Mononuclear cell (primary cell): ENCODE data around the gene NOTUM. TPM values are rescaled to one million over a fixed set of nuclear protein-coding genes. Genes with fewer than 3 reads are reported as not detected.
"Not testable (repeated sequence)": the region's sequence is repeated elsewhere in the genome, so short reads cannot be mapped to it uniquely, and the experiment has no call there.

Experiments used
- H3K27me3 ChIP-seq: 2 replicates; pipeline ENCODE4 v1.6.0; 2011; ENCODE audit warnings: low read length, control low read depth; ENCODE audit not compliant: insufficient read depth
- H3K4me1 ChIP-seq: 2 replicates; pipeline ENCODE4 v1.5.1; 2011; ENCODE audit warnings: mild to moderate bottlenecking, low read length, control low read depth; ENCODE audit not compliant: insufficient read depth
- H3K4me3 ChIP-seq: 2 replicates; pipeline ENCODE4 v1.5.1; 2011; ENCODE audit warnings: mild to moderate bottlenecking, low read length, moderate library complexity
- H3K9me3 ChIP-seq: 2 replicates; pipeline ENCODE4 v1.5.1; 2011; ENCODE audit warnings: low read depth, mild to moderate bottlenecking, control low read depth, low read length
- total RNA-seq: library from RNA; depleted of rRNA; stranded (reverse); fragments of >200 nt; gene quantifications from one replicate; pipeline ENCODE4 v1.2.3, GENCODE V29; 2012

NOTUM gene
- total RNA-seq, 1 donor: not detected

GRCh38 chr17:81921996-81922565, 38.9 kb downstream of the NOTUM start:
- Histone ChIP-seq H3K27me3 (no peaks in the 10 kb centered on the region), H3K4me1 (peaks cover 84% of the 10 kb centered on the region), H3K4me3 (no peak overlapping the region), H3K9me3 (no peaks in the 10 kb centered on the region)

GRCh38 chr17:81921537-81921862, 39.5 kb downstream of the NOTUM start:
- H3K4me1 ChIP-seq: peaks cover 88% of the 10 kb centered on the region
- no peak overlapping the region for H3K4me3 ChIP-seq
- no peaks in the 10 kb centered on the region for H3K27me3 ChIP-seq
- no peaks in the 10 kb centered on the region for H3K9me3 ChIP-seq

DNA sequence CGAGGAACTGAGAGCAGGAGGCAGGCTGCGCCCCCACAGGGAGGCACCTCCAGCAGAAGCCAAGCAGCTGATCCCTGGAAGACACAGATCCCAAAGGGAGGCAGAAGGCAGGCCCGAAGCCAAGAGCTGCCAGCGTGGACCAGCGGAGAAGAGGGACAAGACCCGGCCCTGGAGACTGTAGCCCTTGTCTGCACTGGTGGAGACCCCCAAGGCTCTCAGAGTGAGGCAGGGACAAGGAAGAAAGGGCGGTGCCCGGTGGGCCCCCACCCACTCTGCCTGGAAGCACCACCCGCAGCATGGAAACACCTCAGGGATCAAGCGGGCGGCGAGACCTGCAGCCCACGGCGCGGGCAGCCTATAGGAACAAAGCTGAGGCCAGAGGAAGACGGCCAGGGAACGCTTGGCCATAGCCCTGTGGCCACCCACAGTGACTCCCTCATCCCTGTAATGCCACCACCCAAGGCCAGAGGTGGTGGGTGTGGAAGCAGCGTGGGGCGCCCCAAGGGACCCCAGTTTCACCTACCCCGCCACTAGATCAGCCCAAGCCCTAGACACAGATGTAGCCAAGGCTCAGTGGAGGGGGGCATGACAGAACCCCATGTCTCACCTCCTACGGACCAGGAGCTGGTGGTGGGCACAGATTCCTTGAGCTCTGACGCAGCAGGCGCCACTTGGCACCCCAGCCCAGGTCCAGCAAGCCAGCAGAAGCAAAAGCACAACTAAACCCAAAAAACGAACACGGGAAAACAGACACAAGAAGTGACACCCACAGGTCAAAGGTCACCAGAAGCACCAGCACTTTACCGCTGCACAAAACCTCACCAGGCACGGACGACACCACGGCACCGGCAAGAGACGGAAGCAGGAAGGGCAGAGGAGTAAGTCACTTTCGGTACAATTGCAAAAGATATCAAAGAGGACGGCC, 40.1 kb downstream of the NOTUM start:
- Histone ChIP-seq H3K9me3 (no peaks in the 10 kb centered on the region), H3K4me1 (peaks cover 88% of the 10 kb centered on the region), H3K4me3 (no peak overlapping the region), H3K27me3 (no peaks in the 10 kb centered on the region)

GRCh38 chr17:81918832-81919545, 42.0 kb downstream of the NOTUM start:
- no peaks in the 10 kb centered on the region for H3K9me3 ChIP-seq
- no peaks in the 10 kb centered on the region for H3K27me3 ChIP-seq
- peaks cover 71% of the 10 kb centered on the region for H3K4me1 ChIP-seq
- H3K4me3 ChIP-seq: no peak overlapping the region

DNA sequence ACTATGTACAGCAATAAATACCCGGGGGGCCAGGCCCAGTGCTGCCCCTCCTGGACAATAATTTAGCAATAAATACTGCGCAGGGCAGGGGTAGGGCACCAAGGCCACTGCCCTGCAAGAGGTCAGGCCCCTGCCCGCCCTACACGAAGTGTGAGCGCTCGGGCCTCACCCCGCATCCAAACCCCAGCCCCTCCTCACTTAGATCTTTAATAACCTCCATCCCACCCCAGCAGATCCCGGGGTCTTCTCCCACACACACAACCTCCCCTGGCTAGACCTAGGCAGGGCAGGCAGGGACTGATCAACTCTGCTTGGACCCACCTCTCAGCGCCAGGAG, 42.7 kb downstream of the NOTUM start:
- H3K4me1 ChIP-seq: peaks cover 66% of the 10 kb centered on the region
- H3K9me3 ChIP-seq, H3K4me3 ChIP-seq, H3K27me3 ChIP-seq: not testable (repeated sequence)

DNA sequence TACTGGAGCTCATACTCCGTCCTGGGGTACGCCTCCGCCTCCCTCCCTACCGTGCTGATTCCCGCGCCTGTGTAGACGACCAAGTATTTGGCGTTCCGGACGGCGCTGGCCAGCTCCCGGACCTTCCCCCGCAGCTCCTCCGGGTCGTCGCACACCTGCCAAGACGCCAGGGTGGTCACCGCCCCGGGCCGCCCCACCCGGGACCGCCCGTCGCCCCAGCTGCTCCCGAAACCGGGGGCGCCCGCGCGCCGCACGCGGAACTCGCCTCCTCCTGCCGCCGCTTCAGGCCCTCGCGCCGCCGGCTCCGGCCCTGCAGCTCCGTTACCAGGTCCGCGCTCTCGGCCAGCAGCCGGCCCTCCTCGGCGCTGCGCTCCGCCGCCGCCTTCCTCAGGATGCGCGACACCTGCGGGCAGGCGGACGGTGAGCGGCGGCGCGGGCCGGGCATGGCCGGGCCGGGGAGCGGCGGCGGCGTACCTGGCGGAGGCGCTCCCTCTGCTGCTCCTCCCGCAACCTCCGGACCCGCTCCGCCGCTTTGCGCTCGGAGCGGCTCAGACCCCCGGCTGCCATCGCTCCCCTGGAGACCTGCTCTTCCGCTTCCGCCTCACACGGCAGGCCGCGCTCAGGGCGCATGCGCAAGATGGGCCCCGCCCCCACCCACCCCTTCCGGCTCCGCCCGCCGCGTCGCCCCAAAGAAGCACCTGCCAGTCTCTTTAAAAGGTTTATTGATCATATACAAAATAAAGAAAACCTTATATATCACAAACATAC, 43.2 kb downstream of the NOTUM start, which contains the start of gene SIRT7:
Gene SIRT7 (minus strand): TSS at position 612 of the 768 bp plus-strand sequence. CDS start 45 bp downstream, at position 567.
- Histone ChIP-seq H3K9me3 (no peaks in the 10 kb centered on the region), H3K4me3 (peak within 1 kb of the TSS; percentile 88), H3K4me1 (peaks cover 63% of the 10 kb centered on the region), H3K27me3 (no peaks in the 10 kb centered on the region)

GRCh38 chr17:81916234-81917001, 44.6 kb downstream of the NOTUM start:
- no peaks in the 10 kb centered on the region for H3K27me3 ChIP-seq
- peak overlapping the region; percentile 88 for H3K4me3 ChIP-seq
- no peaks in the 10 kb centered on the region for H3K9me3 ChIP-seq
- peaks cover 56% of the 10 kb centered on the region for H3K4me1 ChIP-seq

- H3K27me3 ChIP-seq: no peaks in the 10 kb centered on the region
- peaks cover 51% of the 10 kb centered on the region for H3K4me1 ChIP-seq
- no peak overlapping the region for H3K4me3 ChIP-seq
- no peaks in the 10 kb centered on the region for H3K9me3 ChIP-seq
Observed at GRCh38 chr17:81915331-81915730, 45.7 kb downstream of the NOTUM start.

DNA sequence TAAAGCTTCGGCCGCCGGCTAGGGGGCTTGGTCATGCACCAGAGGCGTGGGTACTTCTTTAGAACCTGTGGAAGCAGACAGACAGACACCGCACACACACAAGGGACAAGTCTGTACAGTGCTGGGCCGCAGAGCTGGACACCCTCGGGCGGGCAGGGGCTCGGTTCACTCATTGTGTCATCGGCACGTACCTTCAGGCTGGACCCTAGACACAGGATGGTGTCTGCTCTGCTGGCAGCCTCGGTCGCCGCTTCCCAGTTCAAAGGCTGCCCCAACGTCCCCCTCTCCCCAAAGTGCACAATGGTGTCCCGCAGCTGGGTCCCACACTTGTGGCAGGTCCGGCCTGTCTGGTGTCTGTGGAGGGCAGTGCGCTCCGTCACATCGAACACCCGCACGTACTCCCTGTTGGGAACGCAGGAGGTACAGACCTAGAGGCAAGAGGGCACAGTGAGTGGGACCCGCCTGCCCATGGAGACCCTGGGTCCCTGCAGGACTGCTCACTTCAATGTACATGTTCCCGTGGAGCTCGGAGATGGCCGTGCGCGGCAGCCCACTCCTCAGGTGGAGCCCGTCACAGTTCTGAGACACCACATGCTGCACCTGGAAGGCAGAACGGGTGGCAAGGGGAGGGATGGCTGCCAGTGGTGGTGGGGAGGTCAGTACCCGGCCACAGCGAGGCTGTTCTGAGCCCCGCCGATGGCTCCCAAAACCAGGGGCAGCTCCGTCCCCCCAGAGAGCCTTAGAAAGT, 46.7 kb downstream of the NOTUM start:
- H3K27me3 ChIP-seq: no peaks in the 10 kb centered on the region

GRCh38 chr17:81913394-81914102, 47.4 kb downstream of the NOTUM start:
- Histone ChIP-seq H3K4me1 (peaks cover 41% of the 10 kb centered on the region), H3K9me3 (no peaks in the 10 kb centered on the region), H3K27me3 (no peaks in the 10 kb centered on the region)

More for the DNA sequence above, 46.7 kb downstream of the NOTUM start:
- no peak overlapping the region for H3K4me3 ChIP-seq
- H3K4me1 ChIP-seq: peaks cover 48% of the 10 kb centered on the region
- H3K9me3 ChIP-seq: no peaks in the 10 kb centered on the region

DNA sequence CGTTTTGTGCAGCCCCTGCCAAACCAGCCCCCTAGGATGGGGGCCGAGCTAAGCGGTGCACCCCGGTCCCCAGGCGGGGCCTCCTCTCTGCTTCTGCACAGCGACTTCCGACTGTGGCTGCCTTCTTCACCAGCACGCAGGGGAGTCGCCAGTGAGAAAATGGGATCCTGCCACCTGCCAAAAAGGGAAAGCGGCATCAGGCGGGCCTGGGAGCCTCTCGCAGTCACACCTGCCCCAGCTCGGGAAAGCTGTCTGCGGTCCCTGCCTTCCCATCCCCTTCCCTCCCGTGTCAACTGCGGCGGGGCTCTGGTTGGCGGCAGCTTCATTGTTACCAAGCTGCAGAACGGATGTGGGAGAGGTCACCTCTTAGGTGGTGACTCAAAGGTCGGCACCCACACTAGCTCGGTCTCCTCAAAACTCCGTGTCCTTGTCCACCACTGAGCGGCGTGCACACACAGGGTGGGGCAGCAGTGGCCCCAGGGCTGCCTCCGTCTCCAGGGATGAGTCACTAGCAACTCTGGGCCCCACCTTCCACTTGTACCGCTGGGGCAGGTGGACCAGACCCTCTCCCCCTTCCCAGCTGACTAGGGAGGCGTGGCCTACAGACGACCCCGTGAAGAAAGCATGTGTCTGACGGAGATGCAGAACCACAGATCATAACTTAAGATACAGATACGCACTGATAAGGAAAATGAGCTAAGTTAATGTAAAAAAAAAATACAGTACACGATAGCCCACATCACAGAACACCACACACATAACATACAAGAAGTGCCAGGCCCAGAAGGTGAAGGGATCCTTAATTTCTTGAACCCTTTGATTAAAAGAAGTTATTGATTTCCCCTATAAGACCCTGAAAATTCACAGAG, 48.3 kb downstream of the NOTUM start:
- H3K4me3 ChIP-seq: no peak overlapping the region
- H3K4me1 ChIP-seq: peaks cover 36% of the 10 kb centered on the region
- H3K9me3 ChIP-seq: no peaks in the 10 kb centered on the region
- H3K27me3 ChIP-seq: no peaks in the 10 kb centered on the region

More at GRCh38 chr17:81913394-81914102, 47.4 kb downstream of the NOTUM start:
- H3K4me3 ChIP-seq: no peak overlapping the region

GRCh38 chr17:81911969-81912368, 49.0 kb downstream of the NOTUM start:
- Histone ChIP-seq H3K27me3 (no peaks in the 10 kb centered on the region), H3K9me3 (no peaks in the 10 kb centered on the region), H3K4me1 (peaks cover 30% of the 10 kb centered on the region), H3K4me3 (no peak overlapping the region)
